Measurements from ENCODE around the gene S100A1.

S100A1 gene

GRCh38 chr1:153611356-153611755 lies 16.9 kb upstream of the S100A1 start:
- DNase-seq: no peak

GRCh38 chr1:153612111-153612754 lies 16.0 kb upstream of the S100A1 start:
- DNase-seq: no peak

- no peak for DNase-seq
Measured at GRCh38 chr1:153612755-153613331, 15.4 kb upstream of the S100A1 start, which contains the start of gene S100A16. Gene S100A16 (minus strand): TSS chr1:153613137. CDS start chr1:153608151, 4,986 bp downstream.

- DNase-seq: no peak
Measured at GRCh38 chr1:153613406-153613805, 14.8 kb upstream of the S100A1 start.

- no peak for DNase-seq
Measured at GRCh38 chr1:153614189-153614900, 13.9 kb upstream of the S100A1 start.

- DNase-seq: no peak
Measured at GRCh38 chr1:153614906-153615305, 13.3 kb upstream of the S100A1 start.

- DNase-seq: no peak
Measured at GRCh38 chr1:153615406-153615805, 12.8 kb upstream of the S100A1 start.

- DNase-seq: no peak
Measured at GRCh38 chr1:153616144-153616916, 11.9 kb upstream of the S100A1 start, which contains the start of gene S100A14. Gene S100A14 (minus strand): TSS chr1:153616325. CDS start chr1:153615858, 467 bp downstream.

- DNase-seq: no peak
Measured at GRCh38 chr1:153616917-153617311, 11.3 kb upstream of the S100A1 start.

GRCh38 chr1:153617663-153618062 lies 10.6 kb upstream of the S100A1 start:
- DNase-seq: no peak

GRCh38 chr1:153619171-153619570 lies 9.1 kb upstream of the S100A1 start:
- DNase-seq: no peak

- no peak for DNase-seq
Measured at GRCh38 chr1:153623101-153623500, 5.1 kb upstream of the S100A1 start.

GRCh38 chr1:153624965-153625611 lies 3.1 kb upstream of the S100A1 start:
- DNase-seq: no peak

GRCh38 chr1:153626477-153626903 lies 1.7 kb upstream of the S100A1 start:
- DNase-seq: no peak

- DNase-seq: no peak
Measured at GRCh38 chr1:153626904-153627714, 1.1 kb upstream of the S100A1 start, which contains the start of gene S100A13. Gene S100A13 (minus strand): TSS chr1:153627505. CDS start chr1:153626472, 1,033 bp downstream.

- no peak for DNase-seq
Measured at GRCh38 chr1:153628638-153629342, 556 bp downstream of the S100A1 start.

- DNase-seq: no peak
Measured at GRCh38 chr1:153629343-153629665, 1.1 kb downstream of the S100A1 start.

GRCh38 chr1:153629971-153630370 lies 1.7 kb downstream of the S100A1 start:
- no peak for DNase-seq

GRCh38 chr1:153630384-153630783 lies 2.1 kb downstream of the S100A1 start:
- no peak for DNase-seq

- no peak for DNase-seq
Measured at GRCh38 chr1:153631047-153632022, 3.1 kb downstream of the S100A1 start.
